AG04450 (cell line): ENCODE data around the gene PTPN20. TPM values are rescaled to one million over a fixed set of nuclear protein-coding genes. Genes with fewer than 3 reads are reported as not detected.

Experiments
- CTCF ChIA-PET: fragments of 300-600, 350-600 bp; formaldehyde crosslinking; extraction: SDS; loops from one replicate; lab custom pipeline; 2022; ENCODE audit warnings: antibody characterized with exemption, inconsistent platforms; lab: Charles Lee
- POLR2A ChIA-PET: fragments of 350-600 bp; formaldehyde crosslinking; extraction: SDS; loops from one replicate; lab custom pipeline; 2021; ENCODE audit warnings: antibody characterized with exemption, inconsistent platforms; lab: Yijun Ruan, JAX
- DNase-seq: peaks from one replicate; pipeline ENCODE4 v3.0.0-alpha.2; 2011; ENCODE audit warnings: low read depth, low spot score
- H3K27ac ChIP-seq: one replicate; pipeline ENCODE4 v1.5.1; 2012; ENCODE audit warnings: low read depth, low read length, control low read depth
- H3K27me3 ChIP-seq: one replicate; pipeline ENCODE4 v1.6.0; 2012; ENCODE audit warnings: low read length; ENCODE audit not compliant: control insufficient read depth, insufficient read depth
- H3K4me3 ChIP-seq: 2 replicates; pipeline ENCODE4 v1.5.1; 2011; ENCODE audit warnings: mild to moderate bottlenecking, low read depth, low read length, control low read depth
- H3K9me3 ChIP-seq: 2 replicates; pipeline ENCODE4 v1.5.1; 2012; ENCODE audit warnings: low read length; ENCODE audit not compliant: control insufficient read depth, insufficient read depth
- CTCF ChIP-seq: IDR thresholded peaks from 2 replicates; pipeline ENCODE4 v1.5.1; 2011; ENCODE audit warnings: low read depth, low read length, control low read depth, inconsistent platforms
- polyA plus RNA-seq: library from polyadenylated mRNA; depleted of rRNA; stranded (reverse); fragments of >200 nt; gene quantifications from 2 replicates; pipeline ENCODE4 v1.2.3, GENCODE V29; 2011

Gene PTPN20
- polyA plus RNA-seq, 1 experiment: not detected

DNA sequence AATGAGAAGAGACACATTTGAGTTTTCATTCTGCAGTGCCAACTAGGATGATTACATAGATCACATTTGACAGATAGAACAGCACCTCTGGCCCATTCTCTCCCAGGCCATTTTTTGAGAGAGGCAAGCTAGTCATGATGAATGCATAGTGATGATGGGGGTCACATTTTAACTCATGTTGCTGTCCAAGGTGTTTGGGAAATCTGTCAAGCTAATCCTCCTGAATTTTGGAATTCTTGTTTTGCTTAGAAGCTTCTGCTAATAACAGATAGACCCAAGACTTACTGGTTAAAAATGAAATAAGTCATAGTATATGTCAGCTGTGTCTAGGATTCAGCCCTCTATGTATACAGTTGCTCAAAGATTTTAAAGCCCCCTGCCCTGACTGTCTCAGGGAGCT lies 101.0 kb downstream of the PTPN20 start:
- H3K4me3 ChIP-seq: no peak overlapping the region
- ChIA-PET CTCF (interaction anchor here (0.6 to 3.7 kb wide), 3 partner anchors 13 to 425 kb away, joined by 3 to 19 read pairs (median 5); no protein-coding TSS in a partner anchor), POLR2A (no interaction called here)
- no peak for TF ChIP-seq CTCF
- H3K27ac ChIP-seq: no peak overlapping the region
- no peak for DNase-seq
- H3K27me3 ChIP-seq: peaks cover 5% of the 10 kb centered on the region
- H3K9me3 ChIP-seq: no peaks in the 10 kb centered on the region; the same call in 1 of the 2 replicates

DNA sequence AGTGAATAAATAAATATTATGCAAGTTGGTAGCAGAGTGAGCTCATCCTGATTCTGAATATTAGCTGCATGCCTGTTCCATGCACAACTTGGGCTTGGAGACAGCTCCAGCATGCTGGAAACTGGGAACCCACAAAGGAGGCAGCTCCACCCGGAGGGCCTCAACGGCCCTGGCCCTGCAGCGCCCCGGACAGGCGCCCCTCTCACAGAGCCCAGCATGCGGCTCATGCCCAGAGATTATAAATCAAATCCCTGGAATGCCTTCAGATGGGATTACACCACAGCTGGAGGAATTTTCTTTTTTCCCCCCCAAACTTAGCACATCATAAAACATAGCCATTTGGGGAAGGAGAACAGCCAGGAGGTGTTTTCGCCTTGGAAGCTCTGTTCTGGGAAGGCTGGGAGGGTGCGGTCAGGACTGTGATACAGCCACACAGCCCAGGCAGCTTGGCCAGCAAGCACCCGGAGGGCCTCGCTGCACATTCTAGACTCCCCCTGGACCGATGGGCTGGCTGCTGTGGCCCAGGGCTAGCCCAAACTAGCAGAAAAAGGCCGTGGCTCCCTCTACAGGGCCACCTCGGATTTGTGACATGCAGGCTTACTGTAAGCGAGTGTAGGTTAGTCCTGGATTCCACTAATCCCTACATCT lies 102.4 kb downstream of the PTPN20 start:
- DNase-seq: no peak
- Histone ChIP-seq H3K27ac (no peak overlapping the region), H3K27me3 (peaks cover 5% of the 10 kb centered on the region), H3K9me3 (no peaks in the 10 kb centered on the region; the same call in 1 of the 2 replicates), H3K4me3 (no peak overlapping the region)
- ChIA-PET POLR2A (no interaction called here), CTCF (interaction anchor here (1.3 to 3.7 kb wide), 2 partner anchors 11 to 298 kb away, joined by 9 to 19 read pairs; no protein-coding TSS in a partner anchor)
- no peak for TF ChIP-seq CTCF

- no peak overlapping the region for H3K27ac ChIP-seq
- TF ChIP-seq CTCF: no peak
- POLR2A ChIA-PET: no interaction called here
- DNase-seq: no peak
- CTCF ChIA-PET: no interaction called here
- H3K27me3 ChIP-seq: peaks cover 3% of the 10 kb centered on the region
- no peak overlapping the region for H3K4me3 ChIP-seq
- no peaks in the 10 kb centered on the region; the same call in 1 of the 2 replicates for H3K9me3 ChIP-seq
These were observed 104.2 kb downstream of the PTPN20 start for GRCh38 chr10:47015404-47015803.

GRCh38 chr10:47016564-47016963 lies 105.3 kb downstream of the PTPN20 start:
- POLR2A ChIA-PET: no interaction called here
- Histone ChIP-seq H3K9me3 (no peaks in the 10 kb centered on the region; the same call in 1 of the 2 replicates), H3K27ac (no peak overlapping the region), H3K4me3 (no peak overlapping the region), H3K27me3 (no peaks in the 10 kb centered on the region)
- TF ChIP-seq CTCF: no peak
- no peak for DNase-seq
- CTCF ChIA-PET: no interaction called here

- TF ChIP-seq CTCF: no peak
- CTCF ChIA-PET: no interaction called here
These were observed 107.0 kb downstream of the PTPN20 start for GRCh38 chr10:47018026-47018735.

More at GRCh38 chr10:47018026-47018735, 107.0 kb downstream of the PTPN20 start:
- no peak overlapping the region for H3K27ac ChIP-seq
- no peaks in the 10 kb centered on the region for H3K27me3 ChIP-seq
- POLR2A ChIA-PET: no interaction called here
- no peak overlapping the region for H3K4me3 ChIP-seq
- no peaks in the 10 kb centered on the region; the same call in 1 of the 2 replicates for H3K9me3 ChIP-seq
- no peak for DNase-seq
